Fibroblast of pulmonary artery (primary cell): ENCODE data around the gene SCART1.

Experiments used
- DNase-seq: peaks from one replicate; pipeline ENCODE4 v3.0.0-alpha.2; 2010; ENCODE audit warnings: low read depth
- H3K4me3 ChIP-seq: replicated peaks from 2 replicates; pipeline ENCODE4 v1.5.1; 2011; ENCODE audit warnings: low read depth, mild to moderate bottlenecking, control low read depth, low read length, moderate library complexity
- CTCF ChIP-seq: IDR thresholded peaks from 2 replicates; pipeline ENCODE4 v1.5.1; 2011; ENCODE audit warnings: mild to moderate bottlenecking, control low read depth, low read length, inconsistent platforms; ENCODE audit errors: missing control alignments

Gene SCART1

GRCh38 chr10:133471300-133472109 is 17.8 kb downstream of the SCART1 start:
- no peak for TF ChIP-seq CTCF
- H3K4me3 ChIP-seq: no peak overlapping the region
- no peak for DNase-seq

GRCh38 chr10:133473270-133473669 is 19.5 kb downstream of the SCART1 start:
- no peak for TF ChIP-seq CTCF
- no peak overlapping the region for H3K4me3 ChIP-seq
- DNase-seq: no peak

GRCh38 chr10:133474027-133474426 is 20.3 kb downstream of the SCART1 start:
- DNase-seq: no peak
- no peak overlapping the region for H3K4me3 ChIP-seq
- TF ChIP-seq CTCF: no peak

- no peak overlapping the region for H3K4me3 ChIP-seq
- no peak for TF ChIP-seq CTCF
- no peak for DNase-seq
Measured at GRCh38 chr10:133474665-133475424, 21.1 kb downstream of the SCART1 start.

- no peak overlapping the region for H3K4me3 ChIP-seq
- no peak for TF ChIP-seq CTCF
- DNase-seq: no peak
Measured at GRCh38 chr10:133475425-133475734, 21.6 kb downstream of the SCART1 start.

- no peak for DNase-seq
- H3K4me3 ChIP-seq: no peak overlapping the region
- no peak for TF ChIP-seq CTCF
Measured at GRCh38 chr10:133475821-133476640, 22.3 kb downstream of the SCART1 start.
